K562 (cell line): ENCODE results near the gene MRPL55. TPM values are rescaled to one million over a fixed set of nuclear protein-coding genes. Genes with fewer than 3 reads are reported as not detected.
A peak's percentile ranks its signal among the peaks of the same experiment; 100 is the strongest.

Source experiments
- DIDO1 ChIP-seq: fragments of 450-650 bp; IDR thresholded peaks from 2 replicates; pipeline ENCODE4 v1.6.1; 2016; ENCODE audit warnings: low read depth, missing biosample characterization, missing genetic modification characterization
- DNMT1 ChIP-seq: fragments of 450-650 bp; IDR thresholded peaks from 2 replicates; pipeline ENCODE4 v1.6.1; 2016; ENCODE audit warnings: antibody characterized with exemption, mild to moderate bottlenecking
- ETV1 ChIP-seq: fragments of 450-650 bp; conservative IDR thresholded peaks from 2 replicates; pipeline ENCODE4 v1.6.1; 2016; ENCODE audit warnings: missing genetic modification characterization, control low read depth, low read depth, missing compliant biosample characterization
- HDAC1 ChIP-seq, 2 experiments: fragments of 450-650 bp; IDR thresholded peaks; 2 replicates each; pipeline ENCODE4 v1.6.1; 2016 to 2017; ENCODE audit warnings: inconsistent platforms in 1 of 2, mild to moderate bottlenecking in 1 of 2, moderate library complexity in 1 of 2
- MNT ChIP-seq, 2 experiments: fragments of 450-650 bp; conservative IDR thresholded peaks; 2 replicates each; pipeline ENCODE4 v1.6.1; 2017; ENCODE audit warnings: mild to moderate bottlenecking in 2 of 2, moderate library complexity in 2 of 2
- NR2C2 ChIP-seq, 2 experiments: fragments of 200-800 bp in 1 of 2; sonication (Bioruptor generic) in 1 of 2; sonication (generic) in 1 of 2; formaldehyde crosslinking in 1 of 2; IDR thresholded peaks; 2 replicates each; pipeline versions ENCODE4 v1.6.1 to v1.8.0; 2016 to 2022; ENCODE audit warnings: mild to moderate bottlenecking in 1 of 2, missing compliant biosample characterization in 1 of 2, missing genetic modification characterization in 1 of 2, missing genetic modification reagents in 1 of 2
- PBX2 ChIP-seq, 2 experiments: IDR thresholded peaks in 1 of 2; conservative IDR thresholded peaks in 1 of 2; 2 replicates each; pipeline ENCODE4 v1.6.1; 2016; ENCODE audit warnings: low read depth in 2 of 2, mild to moderate bottlenecking in 1 of 2, missing compliant biosample characterization in 1 of 2, missing genetic modification characterization in 1 of 2, moderate library complexity in 1 of 2
- SUPT5H ChIP-seq: fragments of 450-650 bp; IDR thresholded peaks from 2 replicates; pipeline ENCODE4 v1.6.1; 2016
- VEZF1 ChIP-seq: fragments of 200-800 bp; sonication (Bioruptor generic); IDR thresholded peaks from 2 replicates; pipeline ENCODE4 v1.6.1; 2017; ENCODE audit warnings: missing genetic modification characterization, missing compliant biosample characterization
- ZBED1 ChIP-seq: IDR thresholded peaks from 2 replicates; pipeline ENCODE4 v1.6.1; 2014
- ZBTB17 ChIP-seq: fragments of 450-650 bp; formaldehyde crosslinking; IDR thresholded peaks from 2 replicates; pipeline ENCODE4 v1.4.0; 2020; ENCODE audit warnings: mild to moderate bottlenecking
- ZBTB33 ChIP-seq: sonication (generic); formaldehyde crosslinking; IDR thresholded peaks from 2 replicates; pipeline ENCODE4 v1.8.1; 2023; ENCODE audit warnings: mild to moderate bottlenecking, missing genetic modification reagents
- ZNF121 ChIP-seq: sonication (generic); formaldehyde crosslinking; conservative IDR thresholded peaks from 2 replicates; pipeline ENCODE4 v1.8.0; 2022; ENCODE audit warnings: missing genetic modification reagents
- ZNF165 ChIP-seq: fragments of 250-450 bp; sonication (Bioruptor Pico); IDR thresholded peaks from 2 replicates; pipeline ENCODE4 v1.4.0; 2020; ENCODE audit warnings: borderline replicate concordance
- ZNF3 ChIP-seq: fragments of 250-450 bp; sonication (Bioruptor Pico); IDR thresholded peaks from 2 replicates; pipeline ENCODE4 v1.5.0; 2021; ENCODE audit warnings: mild to moderate bottlenecking, moderate library complexity
- ZNF347 ChIP-seq: fragments of 450-650 bp; formaldehyde crosslinking; IDR thresholded peaks from 2 replicates; pipeline ENCODE4 v1.4.0; 2020; ENCODE audit warnings: low read depth, mild to moderate bottlenecking, moderate library complexity
- ZSCAN32 ChIP-seq: fragments of 450-650 bp; formaldehyde crosslinking; IDR thresholded peaks from 2 replicates; pipeline ENCODE4 v1.4.0; 2020; ENCODE audit warnings: mild to moderate bottlenecking, moderate library complexity
- polyA plus RNA-seq, 8 experiments: library from polyadenylated mRNA; depleted of rRNA in 4 of 8; stranded (reverse) in 5 of 8; unstranded in 3 of 8; fragments of >200 nt; fragmentation: Nextera tagmentation in 2 of 8; fragmentation: Illumina TruSeq in 1 of 8; extraction: Ambion mirVana in 2 of 8; extraction: Trizol in 1 of 8; gene quantifications; 2 replicates each; pipeline versions ENCODE4 v1.2.1 to v1.2.3, GENCODE V29; 2011 to 2014; ENCODE audit warnings: inconsistent platforms in 1 of 8, missing spikeins in 1 of 8
- total RNA-seq, 7 experiments: library from RNA; depleted of rRNA in 6 of 7; stranded (reverse); fragments of >200 nt in 6 of 7; fragmentation: Illumina TruSeq in 2 of 7; extraction: Trizol in 2 of 7; gene quantifications; 2 replicates each; pipeline versions ENCODE4 v1.2.1 to v1.2.3, GENCODE V29; 2011 to 2021; ENCODE audit warnings: low replicate concordance in 1 of 7

Gene MRPL55
- total and polyA plus RNA-seq, 9 of the 15 experiments (the other 6 are each of a cell fraction or from before 2014, with no cell fraction given) = 34.9 to 228 (median 81.0) TPM

- TF ChIP-seq VEZF1 (CRISPR knock-in tag) = no peak
- no peak for TF ChIP-seq ZNF3 (CRISPR knock-in tag)
- no peak for TF ChIP-seq ETV1
- no peak for TF ChIP-seq DIDO1
- TF ChIP-seq ZBED1 = no peak
- no peak for TF ChIP-seq NR2C2 (CRISPR knock-in tag; IDR thresholded peaks at IDR 0.05)
- TF ChIP-seq NR2C2 (tag; IDR thresholded peaks at IDR 0.05) = no peak; the same call in 1 of the 2 replicates
- no peak for TF ChIP-seq ZNF121
- peak in 1 of 2 experiments; percentile 71; a peak in 2 of 4 replicates for TF ChIP-seq HDAC1 (IDR thresholded peaks at IDR 0.05)
- 0 out of 2 replicates have a peak, but pooled peaks have one; percentile 16 for TF ChIP-seq ZBTB33 (CRISPR knock-in tag)
- no peak for TF ChIP-seq ZSCAN32 (CRISPR knock-in tag)
- peak in 1 of 2 experiments; percentile 51; a peak in 1 of 4 replicates for TF ChIP-seq MNT (conservative IDR thresholded peaks at IDR 0.05)
- no peak for TF ChIP-seq ZNF165
- no peak for TF ChIP-seq DNMT1
- no peak for TF ChIP-seq ZBTB17 (CRISPR knock-in tag)
- TF ChIP-seq ZNF347 (CRISPR knock-in tag) = no peak
- TF ChIP-seq PBX2 (CRISPR knock-in tag; IDR thresholded peaks at IDR 0.05; ENCODE audit: low read depth) = peak; percentile 64
- peak; percentile 79 for TF ChIP-seq PBX2 (tag; conservative IDR thresholded peaks at IDR 0.05; ENCODE audit: low read depth)
- no peak for TF ChIP-seq SUPT5H
These were observed 23.7 kb downstream of the MRPL55 start (continued) for GRCh38 chr1:228085287-228085951.
